GM23338 (cell line): ENCODE data around the gene COL4A2. TPM values are rescaled to one million over a fixed set of nuclear protein-coding genes. Genes with fewer than 3 reads are reported as not detected.

Source experiments
- ATAC-seq: fragments of 200-7000 bp; cut with Tn5 transposase; 3 replicates; pipeline ENCODE4 v1.9.1; 2020
- DNase-seq: peaks from one replicate; pipeline ENCODE4 v3.0.0-alpha.2; 2015; ENCODE audit warnings: low spot score
- H2AFZ ChIP-seq: fragments of 200-600 bp; sonication (generic); 2 replicates; pipeline ENCODE4 v1.8.0; 2016; ENCODE audit warnings: antibody characterized with exemption, mild to moderate bottlenecking, moderate library complexity
- H3F3A ChIP-seq: fragments of 200-600 bp; sonication (generic); replicated peaks from 2 replicates; pipeline ENCODE4 v1.8.0; 2017; ENCODE audit warnings: antibody characterized with exemption, mixed run types, low read depth
- H3K27ac ChIP-seq: fragments of 200-600 bp; sonication (generic); 2 replicates; pipeline ENCODE4 v1.6.1; 2016; ENCODE audit warnings: low read depth
- H3K27me3 ChIP-seq: fragments of 200-600 bp; sonication (generic); 2 replicates; pipeline ENCODE4 v1.8.0; 2016; ENCODE audit warnings: mild to moderate bottlenecking, mixed run types, moderate library complexity; ENCODE audit not compliant: insufficient read depth
- H3K36me3 ChIP-seq: fragments of 200-600 bp; sonication (generic); 2 replicates; pipeline ENCODE4 v1.8.0; 2016; ENCODE audit warnings: mild to moderate bottlenecking; ENCODE audit not compliant: insufficient read depth
- H3K4me1 ChIP-seq: fragments of 200-600 bp; sonication (generic); 2 replicates; pipeline ENCODE4 v1.8.0; 2016; ENCODE audit warnings: mild to moderate bottlenecking, moderate library complexity; ENCODE audit not compliant: insufficient read depth
- H3K4me2 ChIP-seq: fragments of 200-600 bp; sonication (generic); 2 replicates; pipeline ENCODE4 v1.7.1; 2017; ENCODE audit warnings: mixed run types
- H3K4me3 ChIP-seq: fragments of 200-600 bp; sonication (generic); 2 replicates; pipeline ENCODE4 v1.6.1; 2016; ENCODE audit warnings: mixed run types
- H3K79me2 ChIP-seq: fragments of 200-600 bp; sonication (generic); replicated peaks from 2 replicates; pipeline ENCODE4 v1.8.0; 2017; ENCODE audit warnings: mild to moderate bottlenecking; ENCODE audit not compliant: insufficient read depth
- H3K9me2 ChIP-seq: fragments of 200-600 bp; sonication (generic); 2 replicates; pipeline ENCODE4 v1.8.0; 2017; ENCODE audit not compliant: insufficient read depth
- H4K20me1 ChIP-seq: fragments of 200-600 bp; sonication (generic); replicated peaks from 2 replicates; pipeline ENCODE4 v1.8.0; 2017; ENCODE audit warnings: mild to moderate bottlenecking; ENCODE audit not compliant: insufficient read depth
- H3K27ac Mint-ChIP-seq: 2 replicates; pipeline ENCODE4 v1.8.0; 2020; ENCODE audit warnings: inconsistent platforms, mild to moderate bottlenecking, moderate library complexity, mixed read lengths
- H3K27me3 Mint-ChIP-seq: 3 replicates; pipeline ENCODE4 v1.8.0; 2022; ENCODE audit warnings: low read depth, mild to moderate bottlenecking, moderate library complexity, mixed read lengths, inconsistent platforms; ENCODE audit not compliant: insufficient read depth, poor library complexity
- H3K36me3 Mint-ChIP-seq: 3 replicates; pipeline ENCODE4 v1.8.0; 2021; ENCODE audit warnings: low read depth, mild to moderate bottlenecking, inconsistent platforms, moderate library complexity, mixed read lengths
- H3K4me1 Mint-ChIP-seq: 3 replicates; pipeline ENCODE4 v1.8.0; 2020; ENCODE audit warnings: mild to moderate bottlenecking, inconsistent platforms, mixed read lengths
- H3K4me3 Mint-ChIP-seq: 3 replicates; pipeline ENCODE4 v1.8.0; 2021; ENCODE audit warnings: moderate library complexity, mild to moderate bottlenecking, inconsistent platforms, mixed read lengths
- H3K9me3 Mint-ChIP-seq: 3 replicates; pipeline ENCODE4 v1.8.0; 2020; ENCODE audit warnings: moderate library complexity, mild to moderate bottlenecking, inconsistent platforms, mixed read lengths
- EZH2 ChIP-seq: fragments of 200-600 bp; sonication (generic); IDR thresholded peaks from one replicate; pipeline ENCODE4 v1.8.0; 2017; ENCODE audit warnings: antibody characterized with exemption, mild to moderate bottlenecking, low read depth; ENCODE audit not compliant: unreplicated experiment
- EZH2phosphoT487 ChIP-seq: fragments of 200-600 bp; sonication (generic); IDR thresholded peaks from one replicate; pipeline ENCODE4 v1.8.1; 2018; ENCODE audit warnings: antibody characterized with exemption; ENCODE audit not compliant: unreplicated experiment
- STAT1 ChIP-seq: IDR thresholded peaks from one replicate; pipeline ENCODE4 v1.6.1; 2016; ENCODE audit warnings: antibody characterized with exemption; ENCODE audit not compliant: unreplicated experiment
- ZNF114 ChIP-seq: fragments of 250-450 bp; sonication (Bioruptor Pico); IDR thresholded peaks from 2 replicates; pipeline ENCODE4 v1.5.0; 2020; ENCODE audit warnings: mild to moderate bottlenecking, moderate library complexity
- polyA plus RNA-seq: library from polyadenylated mRNA; unstranded; fragments of >200 nt; fragmentation: Nextera tagmentation; extraction: Ambion mirVana; gene quantifications from 2 replicates; pipeline ENCODE4 v1.2.1, GENCODE V29; 2016
- total RNA-seq: library from RNA; depleted of rRNA; stranded (reverse); fragments of >200 nt; shearing (Covaris generic); gene quantifications from 2 replicates; pipeline ENCODE4 v1.2.3, GENCODE V29; 2014
- TF ChIP-seq, protein P1 (sequence below): IDR thresholded peaks from one replicate; pipeline ENCODE4 v1.6.1; 2018; ENCODE audit warnings: antibody characterized with exemption; ENCODE audit not compliant: unreplicated experiment
- TF ChIP-seq, protein P2 (sequence below): IDR thresholded peaks from 2 replicates; pipeline ENCODE4 v1.6.1; 2016; ENCODE audit warnings: antibody characterized with exemption
- TF ChIP-seq, protein P3 (sequence below), 2 experiments: fragments of 200-600 bp in 1 of 2; sonication (generic) in 1 of 2; conservative IDR thresholded peaks; 2 replicates each; pipeline versions ENCODE4 v1.5.1 to v1.6.1; 2016 to 2017; ENCODE audit warnings: antibody characterized with exemption in 2 of 2, low read depth in 2 of 2, mild to moderate bottlenecking in 2 of 2, moderate library complexity in 1 of 2

The COL4A2 gene
- total and polyA plus RNA-seq, 2 experiments from 2014 or later, result 37.4 to 131 TPM

DNA sequence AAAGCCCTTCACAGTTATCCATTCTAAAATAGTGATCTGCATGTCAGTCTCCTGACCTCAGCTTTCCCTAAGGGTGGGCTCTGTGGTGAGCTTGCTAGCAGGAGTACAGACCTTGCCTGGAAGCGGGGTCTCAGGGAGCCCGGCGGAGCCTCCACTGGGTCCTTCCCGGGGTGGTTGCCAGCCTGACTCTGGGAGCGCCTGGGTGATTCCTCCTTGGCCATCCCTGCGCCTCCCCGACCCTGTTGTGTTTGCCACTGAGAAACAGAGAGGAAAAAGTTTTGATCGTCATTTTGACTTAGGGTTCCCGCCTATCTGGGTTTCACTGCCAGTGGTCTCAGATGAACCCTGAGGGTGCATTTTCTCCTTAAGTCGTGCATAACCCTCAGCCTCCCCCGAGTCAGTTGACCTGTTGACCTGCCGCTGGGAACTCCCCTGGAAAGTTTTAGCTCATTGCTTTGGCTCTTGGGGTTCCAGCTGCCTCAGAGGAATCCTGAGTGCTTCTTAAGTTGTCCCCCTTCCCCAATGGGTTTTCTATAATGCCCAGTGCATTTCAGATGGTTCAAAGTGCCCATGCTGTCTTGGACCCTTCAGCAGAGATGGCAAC is 136.6 kb downstream of the COL4A2 start (continued):
- TF ChIP-seq, protein P1, sequence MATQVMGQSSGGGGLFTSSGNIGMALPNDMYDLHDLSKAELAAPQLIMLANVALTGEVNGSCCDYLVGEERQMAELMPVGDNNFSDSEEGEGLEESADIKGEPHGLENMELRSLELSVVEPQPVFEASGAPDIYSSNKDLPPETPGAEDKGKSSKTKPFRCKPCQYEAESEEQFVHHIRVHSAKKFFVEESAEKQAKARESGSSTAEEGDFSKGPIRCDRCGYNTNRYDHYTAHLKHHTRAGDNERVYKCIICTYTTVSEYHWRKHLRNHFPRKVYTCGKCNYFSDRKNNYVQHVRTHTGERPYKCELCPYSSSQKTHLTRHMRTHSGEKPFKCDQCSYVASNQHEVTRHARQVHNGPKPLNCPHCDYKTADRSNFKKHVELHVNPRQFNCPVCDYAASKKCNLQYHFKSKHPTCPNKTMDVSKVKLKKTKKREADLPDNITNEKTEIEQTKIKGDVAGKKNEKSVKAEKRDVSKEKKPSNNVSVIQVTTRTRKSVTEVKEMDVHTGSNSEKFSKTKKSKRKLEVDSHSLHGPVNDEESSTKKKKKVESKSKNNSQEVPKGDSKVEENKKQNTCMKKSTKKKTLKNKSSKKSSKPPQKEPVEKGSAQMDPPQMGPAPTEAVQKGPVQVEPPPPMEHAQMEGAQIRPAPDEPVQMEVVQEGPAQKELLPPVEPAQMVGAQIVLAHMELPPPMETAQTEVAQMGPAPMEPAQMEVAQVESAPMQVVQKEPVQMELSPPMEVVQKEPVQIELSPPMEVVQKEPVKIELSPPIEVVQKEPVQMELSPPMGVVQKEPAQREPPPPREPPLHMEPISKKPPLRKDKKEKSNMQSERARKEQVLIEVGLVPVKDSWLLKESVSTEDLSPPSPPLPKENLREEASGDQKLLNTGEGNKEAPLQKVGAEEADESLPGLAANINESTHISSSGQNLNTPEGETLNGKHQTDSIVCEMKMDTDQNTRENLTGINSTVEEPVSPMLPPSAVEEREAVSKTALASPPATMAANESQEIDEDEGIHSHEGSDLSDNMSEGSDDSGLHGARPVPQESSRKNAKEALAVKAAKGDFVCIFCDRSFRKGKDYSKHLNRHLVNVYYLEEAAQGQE, result no peak
- TF ChIP-seq, protein P2, sequence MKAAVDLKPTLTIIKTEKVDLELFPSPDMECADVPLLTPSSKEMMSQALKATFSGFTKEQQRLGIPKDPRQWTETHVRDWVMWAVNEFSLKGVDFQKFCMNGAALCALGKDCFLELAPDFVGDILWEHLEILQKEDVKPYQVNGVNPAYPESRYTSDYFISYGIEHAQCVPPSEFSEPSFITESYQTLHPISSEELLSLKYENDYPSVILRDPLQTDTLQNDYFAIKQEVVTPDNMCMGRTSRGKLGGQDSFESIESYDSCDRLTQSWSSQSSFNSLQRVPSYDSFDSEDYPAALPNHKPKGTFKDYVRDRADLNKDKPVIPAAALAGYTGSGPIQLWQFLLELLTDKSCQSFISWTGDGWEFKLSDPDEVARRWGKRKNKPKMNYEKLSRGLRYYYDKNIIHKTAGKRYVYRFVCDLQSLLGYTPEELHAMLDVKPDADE, result no peak
- TF ChIP-seq EZH2phosphoT487 (no peak), ZNF114 (CRISPR knock-in tag) (no peak)
- TF ChIP-seq, protein P3, sequence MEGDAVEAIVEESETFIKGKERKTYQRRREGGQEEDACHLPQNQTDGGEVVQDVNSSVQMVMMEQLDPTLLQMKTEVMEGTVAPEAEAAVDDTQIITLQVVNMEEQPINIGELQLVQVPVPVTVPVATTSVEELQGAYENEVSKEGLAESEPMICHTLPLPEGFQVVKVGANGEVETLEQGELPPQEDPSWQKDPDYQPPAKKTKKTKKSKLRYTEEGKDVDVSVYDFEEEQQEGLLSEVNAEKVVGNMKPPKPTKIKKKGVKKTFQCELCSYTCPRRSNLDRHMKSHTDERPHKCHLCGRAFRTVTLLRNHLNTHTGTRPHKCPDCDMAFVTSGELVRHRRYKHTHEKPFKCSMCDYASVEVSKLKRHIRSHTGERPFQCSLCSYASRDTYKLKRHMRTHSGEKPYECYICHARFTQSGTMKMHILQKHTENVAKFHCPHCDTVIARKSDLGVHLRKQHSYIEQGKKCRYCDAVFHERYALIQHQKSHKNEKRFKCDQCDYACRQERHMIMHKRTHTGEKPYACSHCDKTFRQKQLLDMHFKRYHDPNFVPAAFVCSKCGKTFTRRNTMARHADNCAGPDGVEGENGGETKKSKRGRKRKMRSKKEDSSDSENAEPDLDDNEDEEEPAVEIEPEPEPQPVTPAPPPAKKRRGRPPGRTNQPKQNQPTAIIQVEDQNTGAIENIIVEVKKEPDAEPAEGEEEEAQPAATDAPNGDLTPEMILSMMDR (conservative IDR thresholded peaks at IDR 0.05; ENCODE audit: low read depth in 2 of 2), result no peak

DNA sequence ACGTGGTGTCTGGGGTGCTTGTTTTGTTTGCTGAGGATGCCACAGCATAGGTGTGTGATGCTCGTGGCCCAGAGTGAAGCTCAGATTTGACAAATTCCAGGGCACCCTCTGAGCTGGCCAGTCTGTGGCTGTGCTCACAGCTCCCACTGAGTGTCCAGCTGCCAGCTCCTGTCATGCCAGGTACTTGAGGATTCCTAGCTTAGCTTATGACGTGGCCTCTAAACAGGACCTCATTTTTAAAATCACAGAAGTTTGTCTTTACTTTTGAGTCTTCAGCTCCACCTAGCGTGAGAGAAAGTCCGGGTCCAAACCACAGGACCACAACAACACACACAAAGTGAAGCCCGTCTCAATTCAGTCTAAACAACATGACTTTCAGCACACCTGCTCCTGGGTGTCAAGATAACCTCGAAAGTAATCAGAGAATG is 137.2 kb downstream of the COL4A2 start:
- H3K27me3 Mint-ChIP-seq, result peaks cover 1% of the 10 kb centered on the region
- Histone ChIP-seq H4K20me1 (peaks cover 3% of the 10 kb centered on the region; the same call in 1 of the 2 replicates), H2AFZ (no peak overlapping the region), H3F3A (no peaks in the 10 kb centered on the region), H3K36me3 (peaks cover 5% of the 10 kb centered on the region; the same call in 1 of the 2 replicates), H3K4me3 (no peak overlapping the region), H3K27ac (no peak overlapping the region), H3K79me2 (no peaks in the 10 kb centered on the region), H3K9me2 (no peaks in the 10 kb centered on the region), H3K4me1 (no peaks in the 10 kb centered on the region; the same call in 1 of the 2 replicates), H3K4me2 (no peak overlapping the region), H3K27me3 (no peaks in the 10 kb centered on the region)
- no peak overlapping the region for H3K4me3 Mint-ChIP-seq
- H3K36me3 Mint-ChIP-seq, result peaks cover 11% of the 10 kb centered on the region; the same call in 2 of the 3 replicates
- peaks cover 14% of the 10 kb centered on the region; the same call in 2 of the 3 replicates for H3K4me1 Mint-ChIP-seq
- no peak overlapping the region for H3K27ac Mint-ChIP-seq
- H3K9me3 Mint-ChIP-seq, result no peaks in the 10 kb centered on the region
- no peak for ATAC-seq
- no peak for DNase-seq
- TF ChIP-seq, protein P1, result no peak
- TF ChIP-seq ZNF114 (CRISPR knock-in tag) (no peak), EZH2 (no peak), STAT1 (no peak)
